HG03442 (cell line): ENCODE measurements around the gene RIMBP2.
"Not testable (repeated sequence)": the region's sequence is repeated elsewhere in the genome, so short reads cannot be mapped to it uniquely, and the experiment has no call there.

ENCODE experiments used
- ATAC-seq: cut with Tn5 transposase; IDR thresholded peaks from one replicate; pipeline ENCODE4 v1.9.1; 2021; ENCODE audit warnings: mild to moderate bottlenecking, moderate library complexity; ENCODE audit not compliant: unreplicated experiment

The RIMBP2 gene, protein sequence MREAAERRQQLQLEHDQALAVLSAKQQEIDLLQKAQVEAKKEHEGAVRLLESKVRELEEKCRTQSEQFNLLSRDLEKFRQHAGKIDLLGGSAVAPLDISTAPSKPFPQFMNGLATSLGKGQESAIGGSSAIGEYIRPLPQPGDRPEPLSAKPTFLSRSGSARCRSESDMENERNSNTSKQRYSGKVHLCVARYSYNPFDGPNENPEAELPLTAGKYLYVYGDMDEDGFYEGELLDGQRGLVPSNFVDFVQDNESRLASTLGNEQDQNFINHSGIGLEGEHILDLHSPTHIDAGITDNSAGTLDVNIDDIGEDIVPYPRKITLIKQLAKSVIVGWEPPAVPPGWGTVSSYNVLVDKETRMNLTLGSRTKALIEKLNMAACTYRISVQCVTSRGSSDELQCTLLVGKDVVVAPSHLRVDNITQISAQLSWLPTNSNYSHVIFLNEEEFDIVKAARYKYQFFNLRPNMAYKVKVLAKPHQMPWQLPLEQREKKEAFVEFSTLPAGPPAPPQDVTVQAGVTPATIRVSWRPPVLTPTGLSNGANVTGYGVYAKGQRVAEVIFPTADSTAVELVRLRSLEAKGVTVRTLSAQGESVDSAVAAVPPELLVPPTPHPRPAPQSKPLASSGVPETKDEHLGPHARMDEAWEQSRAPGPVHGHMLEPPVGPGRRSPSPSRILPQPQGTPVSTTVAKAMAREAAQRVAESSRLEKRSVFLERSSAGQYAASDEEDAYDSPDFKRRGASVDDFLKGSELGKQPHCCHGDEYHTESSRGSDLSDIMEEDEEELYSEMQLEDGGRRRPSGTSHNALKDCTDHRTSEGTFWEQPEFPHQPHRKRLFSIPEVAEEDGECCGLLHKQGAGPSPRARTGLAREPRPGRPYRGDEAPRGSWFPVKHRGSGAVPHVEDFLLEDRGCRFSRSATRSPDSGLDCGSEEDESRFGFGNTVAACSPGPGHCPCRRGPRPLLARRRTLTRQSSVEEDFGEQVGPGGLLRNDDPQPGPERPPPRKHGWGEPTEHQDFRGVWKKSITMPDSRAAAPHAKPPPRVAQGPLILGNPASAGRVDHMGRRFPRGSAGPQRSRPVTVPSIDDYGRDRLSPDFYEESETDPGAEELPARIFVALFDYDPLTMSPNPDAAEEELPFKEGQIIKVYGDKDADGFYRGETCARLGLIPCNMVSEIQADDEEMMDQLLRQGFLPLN (N-terminal part only)

GRCh38 chr12:130715998-130716968 is at the start of gene RIMBP2:
TSS of gene RIMBP2 (minus strand) at chr12:130716299. CDS start at chr12:130479013, 237,286 bp downstream.
- ATAC-seq = no peak

DNA sequence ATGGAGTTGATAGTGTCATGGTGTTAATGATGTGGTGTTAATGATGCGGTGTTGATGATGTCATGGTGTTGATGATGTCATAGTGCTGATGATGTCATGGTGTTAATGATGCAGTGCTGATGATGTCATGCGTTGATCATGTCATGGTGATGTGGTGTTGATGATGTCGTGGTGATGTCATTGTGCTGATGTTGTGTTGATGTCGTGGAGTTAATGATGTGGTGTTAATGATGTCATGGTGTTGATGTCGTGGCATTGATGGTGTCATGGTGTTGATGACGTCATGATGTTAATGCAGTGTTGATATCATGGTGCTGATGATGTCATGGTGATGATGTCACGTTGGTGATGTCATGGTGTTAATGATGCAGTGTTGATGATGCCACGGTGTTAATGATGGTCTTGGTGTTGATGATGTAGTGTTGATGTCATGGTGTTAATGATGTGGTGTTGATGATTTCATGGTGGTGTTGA is 49.1 kb upstream of the RIMBP2 start:
- ATAC-seq = no peak

DNA sequence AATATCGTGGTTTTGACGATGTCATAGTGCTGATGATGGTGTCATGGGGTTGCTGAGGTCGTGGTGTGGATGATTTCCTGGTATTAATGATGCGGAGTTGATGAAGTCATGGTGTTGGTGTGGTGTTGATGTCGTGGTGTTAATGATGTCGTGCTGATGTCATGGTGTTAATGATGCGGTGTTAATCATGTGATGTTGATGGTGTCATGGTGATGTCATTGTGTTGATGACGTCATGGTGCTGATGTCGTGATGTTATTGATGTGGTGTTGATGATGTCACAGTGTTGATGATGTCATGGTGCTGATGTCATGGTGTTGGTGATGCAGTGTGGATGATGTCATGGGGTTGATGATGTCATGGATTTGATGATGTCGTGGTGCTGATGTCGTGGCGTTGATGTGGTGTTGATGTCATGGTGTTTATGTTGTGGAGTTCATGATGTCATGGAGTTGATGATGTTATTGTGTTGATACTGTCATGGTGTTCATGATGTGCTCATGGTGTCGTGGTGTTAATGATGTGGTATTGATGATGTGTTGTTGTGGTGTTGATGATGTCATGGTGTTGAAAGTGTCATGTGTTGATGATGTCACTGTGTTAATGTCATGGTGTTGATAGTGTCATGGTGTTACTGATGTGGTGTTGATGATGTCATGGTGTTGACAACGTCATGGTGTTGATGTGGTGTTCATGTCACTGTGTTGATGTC is 48.5 kb upstream of the RIMBP2 start:
- no peak for ATAC-seq

GRCh38 chr12:130764073-130764472 is 48.0 kb upstream of the RIMBP2 start:
- ATAC-seq = no peak

GRCh38 chr12:130762319-130762675 is 46.2 kb upstream of the RIMBP2 start:
- ATAC-seq = no peak

DNA sequence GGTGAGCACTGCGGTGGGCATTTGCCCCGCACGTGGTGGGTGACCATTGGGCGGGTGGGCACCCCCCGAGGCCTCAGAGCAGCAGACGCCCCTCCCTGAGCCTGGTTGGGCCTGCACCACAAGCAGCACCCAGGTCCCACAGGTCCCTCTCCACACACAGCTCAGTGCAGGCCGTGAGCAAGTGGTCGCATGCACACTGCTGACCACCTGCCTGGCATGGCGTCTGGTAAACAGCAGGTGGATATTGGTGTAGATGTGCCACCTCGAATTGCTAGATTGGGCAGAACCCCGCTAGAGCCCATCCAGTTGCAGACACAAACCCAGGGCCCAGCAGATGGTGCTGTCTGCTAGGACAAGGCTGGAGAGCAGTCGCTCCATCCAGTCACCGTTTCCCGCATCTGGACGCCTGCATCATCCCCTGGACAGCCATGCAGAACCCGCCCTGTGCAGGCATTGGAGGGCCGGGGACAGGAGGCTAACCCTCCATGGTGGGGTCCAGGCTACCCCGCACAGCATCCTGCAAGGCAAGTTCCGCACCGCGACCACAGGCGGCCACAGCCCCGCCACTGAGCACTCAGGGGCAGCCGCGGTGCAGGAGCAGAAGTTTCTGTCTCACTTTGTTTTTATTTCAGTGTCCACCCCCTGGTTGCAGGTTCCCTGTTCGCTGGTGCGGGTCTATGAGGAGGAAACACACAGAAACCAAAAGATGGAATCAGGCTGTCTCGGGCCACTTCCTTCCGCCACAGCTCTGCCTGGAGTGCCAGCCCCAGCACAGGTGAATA is 45.6 kb upstream of the RIMBP2 start:
- peak; percentile 60 for ATAC-seq

DNA sequence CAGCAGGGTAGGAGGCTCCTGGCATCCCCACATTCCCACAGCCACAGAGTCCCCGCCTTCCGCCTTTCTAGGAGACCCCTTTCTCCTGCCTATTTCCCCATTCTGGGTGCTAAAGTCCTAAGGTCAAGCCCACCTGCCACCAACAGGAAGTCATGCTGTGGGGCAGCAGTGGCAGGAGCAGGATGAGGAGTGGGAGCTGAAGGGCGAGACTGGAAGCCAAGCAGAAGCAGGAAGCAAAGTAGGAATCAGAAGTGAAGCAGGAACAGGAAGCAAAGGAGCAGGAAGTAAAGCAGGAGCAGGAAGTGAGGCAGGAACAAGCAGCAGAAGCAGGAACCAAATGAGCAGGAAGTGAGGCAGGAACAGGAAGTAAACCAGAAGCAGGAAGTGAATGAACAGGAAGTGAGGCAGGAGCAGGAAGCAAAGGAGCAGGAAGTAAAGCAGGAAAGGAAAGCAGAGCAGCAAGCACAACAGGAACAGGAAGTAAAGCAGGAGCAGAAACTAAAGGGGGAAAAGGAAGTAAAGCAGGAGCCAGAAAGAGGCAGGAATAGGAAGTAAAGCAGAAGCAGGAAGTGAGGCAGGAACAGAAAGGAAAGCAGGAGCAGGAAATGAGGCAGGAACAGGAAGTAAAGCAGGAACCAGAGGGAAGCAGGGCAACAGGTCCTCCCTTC is 38.3 kb upstream of the RIMBP2 start:
- no peak for ATAC-seq

DNA sequence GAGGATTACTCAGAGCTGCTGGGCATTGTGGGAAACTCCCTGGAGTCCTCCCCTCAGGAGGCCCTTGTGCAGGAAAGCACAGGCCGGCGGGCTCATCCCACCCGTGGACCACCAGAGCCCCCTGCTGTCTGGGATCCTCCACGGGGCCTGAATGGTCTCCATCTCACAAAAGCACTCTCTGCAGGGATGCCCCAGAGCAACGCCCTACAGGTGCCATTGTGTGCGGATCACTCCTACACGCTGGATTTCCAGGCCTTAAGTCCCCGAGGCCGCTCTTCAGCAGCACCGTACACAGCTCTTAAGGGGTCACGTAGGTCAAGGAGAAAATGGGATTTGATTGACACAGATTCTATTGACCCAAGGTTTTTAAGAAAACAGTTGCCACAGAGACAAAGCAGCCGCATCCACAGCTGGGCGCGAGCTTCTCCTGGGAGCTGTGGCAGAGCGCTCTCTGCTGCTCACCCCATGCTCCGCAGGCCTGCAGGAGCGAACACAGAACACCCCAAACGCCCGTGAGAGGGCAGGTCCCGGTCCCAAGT is 36.7 kb upstream of the RIMBP2 start:
- no peak for ATAC-seq

GRCh38 chr12:130752037-130752436 is 35.9 kb upstream of the RIMBP2 start:
- not testable (repeated sequence) for ATAC-seq

DNA sequence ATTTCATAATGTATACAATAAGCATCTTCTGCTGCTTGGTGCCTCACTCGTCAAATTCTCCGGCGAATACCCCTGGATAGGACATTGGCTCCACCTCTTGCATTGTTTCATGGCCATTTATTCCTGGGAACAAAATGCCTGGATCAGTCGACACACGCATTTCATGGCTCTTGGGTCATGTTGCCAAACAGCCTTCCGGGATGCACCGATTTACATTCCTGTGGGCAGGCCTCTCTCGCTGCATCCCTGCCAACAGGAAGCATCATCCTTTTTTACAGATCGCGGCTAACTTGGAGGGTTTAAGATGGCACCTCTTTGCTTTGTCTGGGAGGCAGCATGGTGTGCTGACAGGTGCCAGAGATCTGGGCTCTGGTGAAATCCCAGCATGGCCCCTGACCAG is 32.7 kb upstream of the RIMBP2 start:
- no peak for ATAC-seq

- ATAC-seq = peak; percentile 90
Observed at GRCh38 chr12:130747867-130748740, 32.0 kb upstream of the RIMBP2 start.

DNA sequence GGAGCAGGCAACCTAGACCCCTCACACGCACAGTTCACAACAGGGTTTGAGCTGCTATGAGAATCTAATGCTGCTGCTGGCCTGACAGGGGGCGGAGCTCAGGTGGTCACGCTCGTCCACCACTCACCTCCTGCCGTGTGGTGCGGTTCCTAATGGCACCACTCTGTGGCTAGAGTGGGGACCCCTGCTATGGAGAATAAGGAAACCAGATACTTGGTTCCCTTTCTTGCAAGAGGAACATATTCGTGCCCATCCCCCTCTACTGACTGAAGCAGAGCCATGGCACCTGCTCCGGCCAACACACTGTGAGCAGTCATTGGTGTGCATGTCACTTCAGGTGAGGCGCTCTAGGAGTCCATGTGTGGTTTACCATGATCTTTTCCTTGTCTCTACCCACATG is 30.4 kb upstream of the RIMBP2 start:
- ATAC-seq = no peak

GRCh38 chr12:130745921-130746320 is 29.8 kb upstream of the RIMBP2 start:
- ATAC-seq = no peak

DNA sequence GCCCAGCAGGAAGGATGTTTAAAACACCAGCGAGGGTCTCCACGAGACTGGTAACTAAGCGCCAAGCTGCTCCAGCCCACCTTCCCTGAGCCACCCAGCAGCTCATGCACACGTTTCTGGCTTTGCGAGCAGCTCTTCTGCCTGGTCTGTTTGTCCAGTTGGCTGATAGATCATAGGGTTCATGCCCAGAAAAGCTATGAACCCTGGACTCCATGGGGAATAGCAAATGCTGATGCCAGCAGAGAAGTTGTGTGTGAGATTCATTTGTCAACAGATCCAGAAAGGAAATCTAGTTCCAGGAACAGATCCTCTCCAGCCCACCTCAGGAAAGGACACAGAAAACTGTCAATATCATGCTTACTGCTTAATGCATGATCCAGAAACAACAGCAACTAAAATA is 28.2 kb upstream of the RIMBP2 start:
- no peak for ATAC-seq

DNA sequence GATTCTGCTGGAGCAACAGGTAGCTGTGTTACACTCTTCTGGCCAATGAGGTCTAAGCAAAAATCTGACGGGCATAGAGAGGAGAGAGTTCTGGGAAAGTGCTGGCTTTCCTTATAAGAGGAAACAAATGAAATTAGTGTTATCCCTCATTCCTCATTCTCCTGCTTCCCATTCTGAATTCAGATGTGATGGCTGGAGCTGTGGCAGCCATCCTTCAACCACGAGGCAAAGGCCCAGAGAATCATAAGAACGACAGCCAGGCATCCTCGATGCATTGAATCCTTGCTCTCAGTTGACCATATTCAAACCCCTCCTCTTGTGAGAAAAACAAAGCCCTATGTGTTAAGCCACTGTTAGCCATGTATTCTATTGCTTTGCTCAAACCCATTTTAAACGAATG is 27.5 kb upstream of the RIMBP2 start:
- ATAC-seq = no peak

- no peak for ATAC-seq
Observed at GRCh38 chr12:130743176-130743575, 27.1 kb upstream of the RIMBP2 start.

GRCh38 chr12:130742716-130743115 is 26.6 kb upstream of the RIMBP2 start:
- ATAC-seq = no peak
